Muscle of back (tissue), 11 donors: Measurements from ENCODE around the gene HSPH1. TPM values are rescaled to one million over a fixed set of nuclear protein-coding genes. Genes with fewer than 3 reads are reported as not detected.
"Not testable (repeated sequence)": the region's sequence is repeated elsewhere in the genome, so short reads cannot be mapped to it uniquely, and the experiment has no call there.

Source experiments
- DNase-seq, 3 donors: peaks; one replicate each; pipeline versions ENCODE4 v3.0.0 to v3.0.0-alpha.2; 2013
- polyA plus RNA-seq, 10 donors: library from polyadenylated mRNA; unstranded; fragments of 120-200 nt; gene quantifications; one replicate each; pipeline ENCODE4 v1.2.1, GENCODE V29; 2013; ENCODE audit not compliant: insufficient read length in 10 of 10

Gene HSPH1
- polyA plus RNA-seq, 10 donors = 58.4 to 92.9 (median 70.4) TPM

- DNase-seq = no peak
These were observed 18.1 kb upstream of the HSPH1 start for GRCh38 chr13:31179754-31180153.

GRCh38 chr13:31179241-31179640 lies 17.5 kb upstream of the HSPH1 start:
- no peak for DNase-seq

GRCh38 chr13:31177813-31178495 lies 16.2 kb upstream of the HSPH1 start:
- not testable (repeated sequence) for DNase-seq

- peak; percentile 14 to 52 (median 44) for DNase-seq
These were observed 14.3 kb upstream of the HSPH1 start for GRCh38 chr13:31175847-31176532.

- peak in 2 of 3 donors; percentile 21 to 48 for DNase-seq
These were observed 12.3 kb upstream of the HSPH1 start for GRCh38 chr13:31174018-31174417.

GRCh38 chr13:31172535-31172934 lies 10.8 kb upstream of the HSPH1 start:
- peak in 1 of 3 donors; percentile 71 for DNase-seq

GRCh38 chr13:31172001-31172400 lies 10.3 kb upstream of the HSPH1 start:
- no peak for DNase-seq

GRCh38 chr13:31168736-31169135 lies 7.0 kb upstream of the HSPH1 start:
- DNase-seq = no peak

- no peak for DNase-seq
These were observed 6.5 kb upstream of the HSPH1 start for GRCh38 chr13:31168166-31168565.

GRCh38 chr13:31167490-31167889 lies 5.8 kb upstream of the HSPH1 start:
- no peak for DNase-seq

GRCh38 chr13:31166591-31166990 lies 4.9 kb upstream of the HSPH1 start:
- no peak for DNase-seq

GRCh38 chr13:31162151-31163008 lies 676 bp upstream of the HSPH1 start:
- DNase-seq = peak; percentile 98 to 99 (median 98)

- peak; percentile 73 to 90 (median 83) for DNase-seq
These were observed 697 bp downstream of the HSPH1 start for GRCh38 chr13:31160857-31161556.

- DNase-seq = no peak
These were observed 2.4 kb downstream of the HSPH1 start for GRCh38 chr13:31159306-31159705.

- DNase-seq = no peak
These were observed 6.8 kb downstream of the HSPH1 start for GRCh38 chr13:31154939-31155338.

- DNase-seq = no peak
These were observed 9.9 kb downstream of the HSPH1 start for GRCh38 chr13:31151837-31152236.

GRCh38 chr13:31150315-31150985 lies 11.3 kb downstream of the HSPH1 start:
- no peak for DNase-seq

GRCh38 chr13:31149604-31150003 lies 12.1 kb downstream of the HSPH1 start:
- DNase-seq = no peak

- no peak for DNase-seq
These were observed 16.3 kb downstream of the HSPH1 start for GRCh38 chr13:31145417-31145816.

GRCh38 chr13:31138515-31138914 lies 23.2 kb downstream of the HSPH1 start:
- no peak for DNase-seq

- DNase-seq = no peak
These were observed 25.0 kb downstream of the HSPH1 start for GRCh38 chr13:31136724-31137123.
